OCI-LY7 (cell line): ENCODE measurements around the gene TBL1XR1. TPM values are rescaled to one million over a fixed set of nuclear protein-coding genes. Genes with fewer than 3 reads are reported as not detected.

Experiments used
- BruUV-seq: library from RNA; stranded (reverse); fragments of 400-500 nt; replicated peaks from 2 replicates; lab custom pipeline; 2021; lab: Mats Ljungman, UMichigan
- CTCF ChIA-PET: fragments of 300-600 bp; sonication (Branson Sonifier 250); formaldehyde crosslinking; loops from one replicate; lab custom pipeline; 2022; ENCODE audit warnings: antibody characterized with exemption; ENCODE audit not compliant: unreplicated experiment; lab: Charles Lee
- POLR2A ChIA-PET: fragments of 300-600 bp; sonication (Branson Sonifier 250); formaldehyde crosslinking; loops from one replicate; lab custom pipeline; 2022; ENCODE audit warnings: antibody characterized with exemption; lab: Charles Lee
- DNase-seq: peaks from one replicate; pipeline ENCODE4 v3.0.0-alpha.2; 2015; ENCODE audit warnings: low spot score
- H2AFZ ChIP-seq: fragments of 200-600 bp; sonication (generic), shearing (Covaris generic); 2 replicates; pipeline ENCODE4 v1.6.1; 2014; ENCODE audit warnings: mild to moderate bottlenecking, antibody characterized with exemption, low read length, moderate library complexity
- H3K27ac ChIP-seq: fragments of 200-600 bp; sonication (generic); 2 replicates; pipeline ENCODE4 v1.5.1; 2014; ENCODE audit warnings: mixed run types, low read depth, mild to moderate bottlenecking, moderate library complexity, low read length, inconsistent platforms; ENCODE audit not compliant: poor library complexity, severe bottlenecking
- H3K36me3 ChIP-seq: fragments of 200-600 bp; sonication (generic); 2 replicates; pipeline ENCODE4 v1.6.1; 2014; ENCODE audit warnings: mild to moderate bottlenecking, antibody characterized with exemption, low read length, moderate library complexity, mixed read lengths; ENCODE audit not compliant: insufficient read depth
- H3K4me1 ChIP-seq: fragments of 200-600 bp; sonication (generic); 2 replicates; pipeline ENCODE4 v1.5.1; 2014; ENCODE audit warnings: mild to moderate bottlenecking, low read length; ENCODE audit not compliant: insufficient read depth, poor library complexity, severe bottlenecking
- H3K4me2 ChIP-seq: fragments of 200-600 bp; sonication (generic); 2 replicates; pipeline ENCODE4 v1.6.1; 2014; ENCODE audit warnings: mild to moderate bottlenecking, low read length
- H3K4me3 ChIP-seq: fragments of 200-600 bp; sonication (generic); 2 replicates; pipeline ENCODE4 v1.5.1; 2014; ENCODE audit warnings: mild to moderate bottlenecking, low read depth, low read length; ENCODE audit not compliant: poor library complexity, severe bottlenecking
- H3K79me2 ChIP-seq: fragments of 200-600 bp; sonication (generic); 2 replicates; pipeline ENCODE4 v1.6.1; 2016; ENCODE audit warnings: low read depth, mild to moderate bottlenecking, low read length, moderate library complexity, mixed read lengths; ENCODE audit not compliant: insufficient read depth
- H3K9me2 ChIP-seq: fragments of 200-600 bp; sonication (generic); 2 replicates; pipeline ENCODE4 v1.6.1; 2016; ENCODE audit warnings: mild to moderate bottlenecking, low read length, mixed read lengths; ENCODE audit not compliant: insufficient read depth
- H3K9me3 ChIP-seq: fragments of 200-600 bp; sonication (generic); 2 replicates; pipeline ENCODE4 v1.6.1; 2014; ENCODE audit warnings: mild to moderate bottlenecking, mixed run types, low read length, mixed read lengths
- H4K20me1 ChIP-seq: fragments of 200-600 bp; sonication (generic); 2 replicates; pipeline ENCODE4 v1.6.1; 2014; ENCODE audit warnings: mild to moderate bottlenecking, antibody characterized with exemption, low read length, moderate library complexity, mixed read lengths; ENCODE audit not compliant: insufficient read depth
- CTCF ChIP-seq: fragments of 200-600 bp; sonication (generic); conservative IDR thresholded peaks from 2 replicates; pipeline ENCODE4 v1.5.1; 2014; ENCODE audit warnings: mild to moderate bottlenecking, antibody characterized with exemption, low read length, moderate library complexity, mixed read lengths
- EZH2phosphoT487 ChIP-seq: fragments of 200-600 bp; sonication (generic); IDR thresholded peaks from 2 replicates; pipeline ENCODE4 v1.6.1; 2018; ENCODE audit warnings: low read depth, borderline replicate concordance, mild to moderate bottlenecking, mixed run types, antibody characterized with exemption, low read length, moderate library complexity, mixed read lengths
- intact Hi-C: fragments of 100-400 bp; cut with micrococcal nuclease; formaldehyde crosslinking; loops from one replicate; pipeline ENCODE4 v1.10.0; 2022; ENCODE audit not compliant: unreplicated experiment
- total RNA-seq, 2 experiments: library from RNA; depleted of rRNA in 1 of 2; stranded (reverse); fragments of >200 nt in 1 of 2; shearing (Covaris generic) in 1 of 2; gene quantifications; 2 replicates each; pipeline ENCODE4 v1.2.3, GENCODE V29; 2014 to 2022

Gene TBL1XR1
- total RNA-seq, 2 experiments from 2014 or later: 103 to 158 TPM

GRCh38 chr3:176976586-176976985 lies 220.7 kb downstream of the TBL1XR1 start:
- Histone ChIP-seq H3K27ac (no peak overlapping the region), H3K4me3 (no peak overlapping the region), H2AFZ (no peak overlapping the region), H3K9me2 (no peaks in the 10 kb centered on the region), H3K79me2 (no peaks in the 10 kb centered on the region), H3K36me3 (no peaks in the 10 kb centered on the region), H3K9me3 (no peaks in the 10 kb centered on the region), H3K4me1 (no peaks in the 10 kb centered on the region), H4K20me1 (no peaks in the 10 kb centered on the region), H3K4me2 (no peak overlapping the region)
- no peak for DNase-seq
- no peak for TF ChIP-seq CTCF
- TF ChIP-seq EZH2phosphoT487: no peak
- CTCF ChIA-PET: no interaction called here
- POLR2A ChIA-PET: no interaction called here
- intact Hi-C loops: no loop called here
- no TSS peak for BruUV-seq

GRCh38 chr3:176974279-176974678 lies 223.0 kb downstream of the TBL1XR1 start:
- no peaks in the 10 kb centered on the region for H3K9me2 ChIP-seq
- no peak for DNase-seq
- no peaks in the 10 kb centered on the region for H3K79me2 ChIP-seq
- no peak overlapping the region for H3K27ac ChIP-seq
- H4K20me1 ChIP-seq: no peaks in the 10 kb centered on the region
- intact Hi-C loops: no loop called here
- H3K4me2 ChIP-seq: no peak overlapping the region
- CTCF ChIA-PET: no interaction called here
- no peaks in the 10 kb centered on the region for H3K9me3 ChIP-seq
- no peaks in the 10 kb centered on the region for H3K36me3 ChIP-seq
- no peak overlapping the region for H3K4me3 ChIP-seq
- no peak for TF ChIP-seq CTCF
- TF ChIP-seq EZH2phosphoT487: no peak
- BruUV-seq: no TSS peak
- no peaks in the 10 kb centered on the region for H3K4me1 ChIP-seq
- H2AFZ ChIP-seq: no peak overlapping the region
- POLR2A ChIA-PET: interaction anchor here (0.7 to 1.0 kb wide), 4 partner anchors 13 to 25 kb away, joined by 3 read pairs; no protein-coding TSS in a partner anchor

- Histone ChIP-seq H3K36me3 (no peaks in the 10 kb centered on the region), H3K79me2 (no peaks in the 10 kb centered on the region), H3K9me2 (no peaks in the 10 kb centered on the region), H3K4me3 (no peak overlapping the region), H3K4me2 (no peak overlapping the region), H3K27ac (no peak overlapping the region), H3K9me3 (no peaks in the 10 kb centered on the region), H4K20me1 (no peaks in the 10 kb centered on the region), H3K4me1 (no peaks in the 10 kb centered on the region), H2AFZ (no peak overlapping the region)
- TF ChIP-seq CTCF: no peak
- no peak for TF ChIP-seq EZH2phosphoT487
- no TSS peak for BruUV-seq
- intact Hi-C loops: no loop called here
- ChIA-PET POLR2A (interaction anchor here (0.7 to 0.8 kb wide), 2 partner anchors 12 to 383 kb away, joined by 3 read pairs; no protein-coding TSS in a partner anchor), CTCF (no interaction called here)
- DNase-seq: no peak
Measured at GRCh38 chr3:176971613-176972174, 225.6 kb downstream of the TBL1XR1 start.
